ENCODE data around the gene MALAT1. TPM values are rescaled to one million over a fixed set of nuclear protein-coding genes. Genes with fewer than 3 reads are reported as not detected.

The MALAT1 gene
- total RNA-seq, 2 donors from 2014 or later: 8,391 to 13,279 TPM

GRCh38 chr11:65548395-65548794, 49.5 kb downstream of the MALAT1 start:
- no peaks in the 10 kb centered on the region for H3K27me3 Mint-ChIP-seq (ENCODE audit: low read depth)
- peaks cover 15 to 29% of the 10 kb centered on the region in 2 donors for H3K36me3 Mint-ChIP-seq (ENCODE audit: insufficient read depth in 2 of 2)
- H3K9me3 Mint-ChIP-seq: no peaks in the 10 kb centered on the region
- DNase-seq: no peak
- no peak overlapping the region for H3K27ac Mint-ChIP-seq
- ATAC-seq (replicated peaks in 1 of 2): no peak
- H3K4me3 Mint-ChIP-seq: peak overlapping the region; percentile 31 to 69
- peaks cover 63% of the 10 kb centered on the region for H3K4me1 Mint-ChIP-seq (ENCODE audit: low read depth)

DNA sequence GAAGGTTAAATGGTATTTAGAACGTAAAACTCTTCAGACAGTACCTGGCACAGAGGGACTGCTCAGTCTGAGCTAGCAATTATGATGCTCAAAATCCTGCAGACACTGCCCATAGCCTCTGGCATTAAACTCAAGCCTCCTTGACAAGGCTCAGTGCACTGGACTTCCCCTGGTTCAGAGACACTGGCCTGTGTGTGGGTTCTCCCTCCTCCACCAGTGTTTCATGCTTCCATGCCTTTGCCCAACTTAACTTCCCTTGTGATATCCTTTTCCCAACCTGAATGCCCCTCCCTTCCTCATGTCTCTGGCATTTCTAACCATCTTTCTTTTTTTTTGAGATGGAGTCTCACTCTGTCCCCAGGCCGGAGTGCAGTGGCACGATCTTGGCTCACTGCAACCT, 50.3 kb downstream of the MALAT1 start:
- Mint-ChIP-seq H3K4me3 (no peak overlapping the region), H3K27me3 (ENCODE audit: low read depth) (no peaks in the 10 kb centered on the region), H3K4me1 (ENCODE audit: low read depth) (peaks cover 65% of the 10 kb centered on the region), H3K27ac (no peak overlapping the region), H3K9me3 (no peaks in the 10 kb centered on the region), H3K36me3 (ENCODE audit: insufficient read depth in 2 of 2) (peaks cover 15 to 27% of the 10 kb centered on the region in 2 donors)
- ATAC-seq (replicated peaks in 1 of 2): no peak
- no peak for DNase-seq

DNA sequence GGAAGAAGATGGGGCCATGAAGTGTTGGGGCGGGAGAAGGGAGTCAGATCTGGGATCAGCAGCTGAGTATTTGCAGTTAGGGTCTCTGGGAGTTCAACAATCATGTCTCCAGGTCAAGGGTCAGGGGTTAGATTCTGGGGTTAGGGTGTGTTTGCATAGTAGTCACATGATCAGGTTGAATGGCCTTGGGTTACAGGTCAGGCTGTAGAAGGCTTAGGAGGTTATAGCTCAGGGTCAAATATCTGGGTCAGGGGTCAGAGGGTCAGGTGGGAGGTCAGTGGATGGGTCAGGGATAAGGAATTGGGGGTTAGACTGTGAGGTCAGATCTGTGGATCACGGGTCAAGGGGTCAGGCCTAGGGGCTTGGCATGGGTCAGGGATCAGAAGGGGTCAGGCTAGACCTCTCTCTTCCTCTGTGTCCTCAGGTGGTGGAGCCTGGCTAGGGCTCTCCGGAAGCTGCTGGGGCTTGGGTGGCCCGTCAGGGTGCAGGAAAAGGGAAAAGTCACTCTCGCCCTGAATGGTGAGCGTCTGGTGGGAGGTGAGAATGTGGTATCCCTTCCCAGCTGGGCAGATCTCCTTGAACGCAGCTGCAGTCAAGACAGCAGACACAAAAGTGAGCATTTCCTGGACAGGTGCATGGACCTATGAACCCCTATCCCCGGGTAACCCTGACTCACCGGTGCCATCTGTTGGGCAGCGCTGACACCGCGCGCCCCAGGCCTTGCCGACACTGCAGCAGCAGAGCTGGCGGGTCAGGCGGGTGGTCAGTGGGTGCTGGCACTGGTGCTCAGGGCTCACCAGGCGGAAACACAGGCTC, 52.9 kb downstream of the MALAT1 start:
- DNase-seq: peak; percentile 75 to 76
- no peaks in the 10 kb centered on the region for H3K9me3 Mint-ChIP-seq
- no peaks in the 10 kb centered on the region for H3K27me3 Mint-ChIP-seq (ENCODE audit: low read depth)
- peak overlapping the region in 1 of 2 donors; percentile 38 for H3K4me3 Mint-ChIP-seq
- H3K27ac Mint-ChIP-seq: peak overlapping the region; percentile 5
- ATAC-seq (replicated peaks in 1 of 2): peak; percentile 47
- H3K4me1 Mint-ChIP-seq (ENCODE audit: low read depth): peaks cover 77% of the 10 kb centered on the region
- peaks cover 13 to 23% of the 10 kb centered on the region in 2 donors for H3K36me3 Mint-ChIP-seq (ENCODE audit: insufficient read depth in 2 of 2)

- no peak overlapping the region for H3K27ac Mint-ChIP-seq
- peaks cover 77% of the 10 kb centered on the region for H3K4me1 Mint-ChIP-seq (ENCODE audit: low read depth)
- DNase-seq (no peak), ATAC-seq (replicated peaks in 1 of 2) (no peak)
- no peaks in the 10 kb centered on the region for H3K27me3 Mint-ChIP-seq (ENCODE audit: low read depth)
- H3K9me3 Mint-ChIP-seq: no peaks in the 10 kb centered on the region
- H3K36me3 Mint-ChIP-seq (ENCODE audit: insufficient read depth in 2 of 2): peaks cover 13 to 23% of the 10 kb centered on the region in 2 donors
- H3K4me3 Mint-ChIP-seq: peak overlapping the region; percentile 18 to 38
Measured at GRCh38 chr11:65552388-65552951, 53.6 kb downstream of the MALAT1 start.

DNA sequence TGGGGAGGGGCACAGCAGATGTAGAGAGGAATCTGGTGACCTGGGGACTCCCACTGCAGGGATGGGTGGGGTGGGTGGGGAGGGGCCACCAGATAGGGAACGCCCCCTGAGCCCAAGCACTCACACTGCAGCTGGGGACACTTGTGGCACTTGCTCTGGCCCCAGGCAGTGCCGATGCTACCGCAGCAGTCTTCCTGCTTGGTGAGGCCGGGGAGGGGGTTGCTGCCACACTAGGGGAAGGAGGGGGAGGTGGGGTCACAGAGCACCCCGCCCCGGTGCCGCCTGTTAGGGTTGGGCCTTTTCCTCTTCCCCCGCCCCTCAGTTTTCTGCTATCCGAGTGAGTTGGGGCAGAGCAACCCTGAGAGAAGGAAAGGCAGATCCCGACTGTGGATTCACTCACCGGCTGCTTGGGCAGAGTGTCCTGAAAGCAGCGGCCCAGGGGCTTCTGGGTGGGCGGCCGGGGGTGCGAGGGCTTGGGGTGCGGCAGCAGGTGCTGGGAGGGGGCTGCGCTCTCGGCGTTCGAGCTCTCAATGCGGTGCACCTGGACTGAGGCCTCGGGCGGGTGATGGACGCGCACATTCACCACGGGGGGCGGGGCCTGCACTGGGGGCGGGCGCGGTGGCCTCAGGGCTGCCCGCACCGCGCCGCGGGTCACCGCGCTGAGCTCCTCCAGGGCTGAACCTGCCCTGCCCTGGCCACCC, 54.6 kb downstream of the MALAT1 start:
- ATAC-seq (replicated peaks in 1 of 2) (peak; percentile 49 to 73), DNase-seq (peak; percentile 72 to 81)
- Mint-ChIP-seq H3K4me1 (ENCODE audit: low read depth) (peaks cover 67% of the 10 kb centered on the region), H3K27me3 (ENCODE audit: low read depth) (no peaks in the 10 kb centered on the region), H3K4me3 (peak overlapping the region in 1 of 2 donors; percentile 87), H3K36me3 (ENCODE audit: insufficient read depth in 2 of 2) (peaks cover 9 to 17% of the 10 kb centered on the region in 2 donors), H3K9me3 (no peaks in the 10 kb centered on the region), H3K27ac (no peak overlapping the region)

DNA sequence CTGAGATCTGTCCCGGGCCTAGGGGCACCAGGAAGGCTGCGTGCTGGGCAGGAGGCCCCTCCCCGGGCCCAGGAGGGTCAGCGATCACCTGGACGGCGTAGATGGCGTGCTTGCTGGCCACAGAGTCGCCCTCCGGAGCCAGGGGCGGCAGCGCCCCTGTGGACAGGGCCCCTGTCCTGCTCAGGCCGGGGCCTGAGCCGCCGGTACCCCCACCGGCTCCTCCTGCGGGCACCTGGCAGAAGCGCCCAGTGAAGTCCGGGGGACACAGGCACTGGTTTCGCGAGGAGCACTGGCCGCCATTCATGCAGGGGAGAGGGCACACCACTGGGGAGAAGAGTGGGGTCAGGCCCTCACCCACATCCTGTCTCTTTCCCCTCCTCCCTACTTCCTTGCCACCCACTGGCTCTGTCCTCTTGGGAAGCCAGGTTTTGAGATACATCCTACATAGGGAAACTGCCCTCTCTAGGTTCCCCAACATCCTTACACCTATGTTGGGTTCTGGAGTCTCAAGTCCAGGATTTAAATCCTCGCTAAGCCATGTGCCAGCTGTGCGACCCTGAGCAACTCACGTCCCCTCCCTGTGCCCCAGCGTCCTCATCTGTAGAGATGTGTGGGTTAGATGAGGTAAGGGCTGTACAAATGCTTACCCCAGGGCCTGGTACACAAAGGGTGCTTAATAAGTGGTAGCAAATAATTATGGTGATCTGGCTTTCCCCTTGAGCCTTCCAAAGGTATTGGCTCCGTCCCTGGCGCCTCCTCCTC, 55.4 kb downstream of the MALAT1 start:
- ATAC-seq (replicated peaks in 1 of 2) (no peak), DNase-seq (no peak)
- Mint-ChIP-seq H3K9me3 (no peaks in the 10 kb centered on the region), H3K27ac (peak overlapping the region; percentile 29), H3K36me3 (ENCODE audit: insufficient read depth in 2 of 2) (peaks cover 7 to 12% of the 10 kb centered on the region in 2 donors), H3K27me3 (ENCODE audit: low read depth) (no peaks in the 10 kb centered on the region), H3K4me3 (peak overlapping the region; percentile 75 to 87), H3K4me1 (ENCODE audit: low read depth) (peaks cover 67% of the 10 kb centered on the region)

GRCh38 chr11:65554842-65555430, 56.1 kb downstream of the MALAT1 start:
- Mint-ChIP-seq H3K27ac (peak overlapping the region; percentile 84), H3K9me3 (no peaks in the 10 kb centered on the region), H3K4me3 (peak overlapping the region; percentile 75 to 87), H3K36me3 (ENCODE audit: insufficient read depth in 2 of 2) (peaks cover 4 to 8% of the 10 kb centered on the region in 2 donors), H3K27me3 (ENCODE audit: low read depth) (no peaks in the 10 kb centered on the region), H3K4me1 (ENCODE audit: low read depth) (peaks cover 72% of the 10 kb centered on the region)
- ATAC-seq (replicated peaks in 1 of 2) (no peak), DNase-seq (no peak)

GRCh38 chr11:65555693-65556231, 56.9 kb downstream of the MALAT1 start:
- Mint-ChIP-seq H3K27ac (peak overlapping the region; percentile 84), H3K27me3 (ENCODE audit: low read depth) (no peaks in the 10 kb centered on the region), H3K36me3 (ENCODE audit: insufficient read depth in 2 of 2) (peaks cover 2 to 7% of the 10 kb centered on the region in 2 donors), H3K9me3 (no peaks in the 10 kb centered on the region), H3K4me1 (ENCODE audit: low read depth) (peaks cover 81% of the 10 kb centered on the region), H3K4me3 (peak overlapping the region; percentile 75 to 87)
- ATAC-seq (replicated peaks in 1 of 2) (peak in 1 of 2 donors; percentile 22), DNase-seq (peak; percentile 46 to 61)

Other genes with a start within 250 kb of the MALAT1 start
- 10 to 100 TPM; 54.2 to 67.0 TPM for gene POLA2, start 237.1 kb upstream of the MALAT1 start, total RNA-seq
- gene CDC42EP2, start 184.2 kb upstream of the MALAT1 start, total RNA-seq: 1 to 10 TPM; 1.4 to 2.3 TPM
- 100 to 1,000 TPM; 110 to 139 TPM for gene DPF2, start 165.2 kb upstream of the MALAT1 start, total RNA-seq
- 1 to 10 TPM; 1.3 to 1.8 TPM for gene TIGD3, start 144.3 kb upstream of the MALAT1 start, total RNA-seq
- 10 to 100 TPM; 16.4 to 18.8 TPM for gene SLC25A45, start 116.4 kb upstream of the MALAT1 start, total RNA-seq
- gene FRMD8, start 112.4 kb upstream of the MALAT1 start, total RNA-seq: 10 to 100 TPM; 43.5 to 47.2 TPM
- 1,000 to 10,000 TPM in 1 of 2 donors, 100 to 1,000 TPM in 1; 678 to 1,151 TPM for gene NEAT1, start 76.2 kb upstream of the MALAT1 start, total RNA-seq
- gene SCYL1, start 26.0 kb downstream of the MALAT1 start, total RNA-seq: 10 to 100 TPM; 77.9 to 83.4 TPM
- gene LTBP3, start 59.3 kb downstream of the MALAT1 start, total RNA-seq: 100 to 1,000 TPM; 106 TPM
- gene ZNRD2, start 71.4 kb downstream of the MALAT1 start, total RNA-seq: 10 to 100 TPM; 23.5 to 25.1 TPM
- gene FAM89B, start 73.5 kb downstream of the MALAT1 start, total RNA-seq: 10 to 100 TPM; 21.4 to 26.7 TPM
- gene EHBP1L1, start 77.0 kb downstream of the MALAT1 start, total RNA-seq: 100 to 1,000 TPM in 1 of 2 donors, 10 to 100 TPM in 1; 93.9 to 113 TPM
- under 1 TPM; 0.34 to 0.39 TPM for gene KCNK7, start 96.8 kb downstream of the MALAT1 start, total RNA-seq
- gene MAP3K11, start 115.2 kb downstream of the MALAT1 start, total RNA-seq: 10 to 100 TPM; 57.3 to 70.1 TPM
- 10 to 100 TPM; 45.9 TPM for gene PCNX3, start 116.7 kb downstream of the MALAT1 start, total RNA-seq
- 100 to 1,000 TPM; 132 to 137 TPM for gene SIPA1, start 139.1 kb downstream of the MALAT1 start, total RNA-seq
- 100 to 1,000 TPM; 116 to 121 TPM for gene RELA, start 163.9 kb downstream of the MALAT1 start, total RNA-seq
- gene KAT5, start 213.2 kb downstream of the MALAT1 start, total RNA-seq: 100 to 1,000 TPM in 1 of 2 donors, 10 to 100 TPM in 1; 86.4 to 105 TPM
- gene RNASEH2C, start 221.8 kb downstream of the MALAT1 start, total RNA-seq: 10 to 100 TPM; 35.4 to 37.1 TPM

All from activated T-cell treated with anti-CD3 and anti-CD28 coated beads, Interleukin-2, amount 50 U/mL, for 72 hours (primary cell).